Suprapubic skin (tissue), 4 donors: Measurements from ENCODE around the gene SPATA13. TPM values are rescaled to one million over a fixed set of nuclear protein-coding genes. Genes with fewer than 3 reads are reported as not detected.

Source experiments
- DNase-seq, 2 donors: peaks; one replicate each; pipeline ENCODE4 v3.0.0-alpha.2; 2019; ENCODE audit warnings: low spot score in 2 of 2
- H3K27ac ChIP-seq: fragments of 200-600 bp; sonication (generic); one replicate; pipeline ENCODE4 v1.5.1; 2019
- H3K27me3 ChIP-seq: fragments of 200-600 bp; sonication (generic); one replicate; pipeline ENCODE4 v1.5.1; 2019
- H3K36me3 ChIP-seq: fragments of 200-600 bp; sonication (generic); one replicate; pipeline ENCODE4 v1.5.1; 2019
- H3K4me1 ChIP-seq: fragments of 200-600 bp; sonication (generic); one replicate; pipeline ENCODE4 v1.5.1; 2019
- H3K4me3 ChIP-seq: fragments of 200-600 bp; sonication (generic); one replicate; pipeline ENCODE4 v1.5.1; 2019; ENCODE audit warnings: mild to moderate bottlenecking
- H3K9me3 ChIP-seq: fragments of 200-600 bp; sonication (generic); one replicate; pipeline ENCODE4 v1.5.1; 2019
- CTCF ChIP-seq, 2 donors: fragments of 200-600 bp in 1 of 2; fragments of 450-650 bp in 1 of 2; sonication (generic) in 1 of 2; IDR thresholded peaks; one replicate each; pipeline ENCODE4 v1.5.1; 2016 to 2019; ENCODE audit warnings: antibody characterized with exemption in 2 of 2, mild to moderate bottlenecking in 1 of 2, moderate library complexity in 1 of 2
- EP300 ChIP-seq: sonication (generic); formaldehyde crosslinking; IDR thresholded peaks from one replicate; pipeline ENCODE4 v1.6.1; 2017; ENCODE audit warnings: antibody characterized with exemption
- POLR2A ChIP-seq, 2 donors: fragments of 450-650 bp; IDR thresholded peaks; one replicate each; pipeline ENCODE4 v1.6.1; 2017; ENCODE audit warnings: antibody characterized with exemption in 2 of 2, mild to moderate bottlenecking in 2 of 2, moderate library complexity in 2 of 2
- POLR2AphosphoS5 ChIP-seq, 3 donors: sonication (generic); formaldehyde crosslinking; IDR thresholded peaks; one replicate each; pipeline ENCODE4 v1.6.1; 2017; ENCODE audit warnings: antibody characterized with exemption in 3 of 3
- WGBS: methylation state at CpG from one replicate; pipeline ENCODE4 v1.1.5; 2018; 5-methylcytosine and 5-hydroxymethylcytosine counted together
- total RNA-seq, 4 donors: library from RNA; depleted of rRNA; stranded (reverse); fragments of >200 nt; gene quantifications; one replicate each; pipeline ENCODE4 v1.1.0, GENCODE V29; 2016

Gene SPATA13
- total RNA-seq, 4 donors from 2014 or later: 26.5 to 64.2 (median 31.6) TPM

DNA sequence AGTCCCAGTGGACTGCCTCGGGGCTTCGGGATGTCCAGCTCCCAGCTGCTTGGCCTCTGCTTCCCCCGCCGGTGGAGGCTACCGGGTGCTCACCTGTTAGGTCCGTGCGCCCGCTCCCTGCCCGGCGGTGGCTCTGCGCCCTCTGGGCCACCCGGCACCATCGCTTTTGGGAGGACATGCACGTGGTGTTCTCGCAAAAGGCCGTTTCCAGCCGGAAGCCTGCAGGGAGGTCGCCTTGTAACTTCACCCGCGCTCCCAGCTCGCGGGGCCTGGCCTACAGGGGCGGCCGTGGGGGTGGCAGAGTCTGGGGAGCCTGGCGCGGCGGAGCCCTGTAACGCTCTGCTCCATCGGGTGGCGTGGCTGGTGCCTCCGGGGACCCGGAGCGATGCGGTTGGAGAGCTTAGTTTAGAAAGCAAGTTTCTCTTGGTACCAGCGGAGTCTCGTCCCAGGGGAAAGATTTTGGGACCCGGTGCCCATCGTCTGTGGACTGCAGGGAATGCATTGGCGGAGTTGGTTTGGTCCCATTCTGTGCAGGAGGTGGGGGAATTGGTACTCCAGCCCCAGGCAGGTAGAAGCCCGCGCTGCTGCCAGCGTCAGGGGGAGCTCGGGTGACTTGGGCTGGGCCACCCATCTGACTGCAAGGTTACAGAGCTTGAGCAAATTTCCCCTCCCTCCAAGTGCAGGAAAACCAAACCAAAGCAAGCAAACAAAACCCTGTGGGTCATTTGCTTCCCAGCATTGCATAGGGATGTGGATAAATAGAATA, 673 bp downstream of the SPATA13 start:
- no peaks in the 10 kb centered on the region for H3K9me3 ChIP-seq
- H3K27ac ChIP-seq: peak overlapping the region; percentile 83
- no peaks in the 10 kb centered on the region for H3K36me3 ChIP-seq
- 0% methylated on average over 5 of the region's 43 CpGs for WGBS
- peak in 1 of 2 donors; percentile 73 for DNase-seq
- TF ChIP-seq POLR2A (IDR thresholded peaks at IDR 0.05): no peak
- TF ChIP-seq EP300: no peak
- no peak for TF ChIP-seq POLR2AphosphoS5 (IDR thresholded peaks at IDR 0.05)
- no peak for TF ChIP-seq CTCF (IDR thresholded peaks at IDR 0.05)
- H3K4me1 ChIP-seq: peaks cover 28% of the 10 kb centered on the region
- H3K27me3 ChIP-seq: no peaks in the 10 kb centered on the region
- peak overlapping the region; percentile 70 for H3K4me3 ChIP-seq

DNA sequence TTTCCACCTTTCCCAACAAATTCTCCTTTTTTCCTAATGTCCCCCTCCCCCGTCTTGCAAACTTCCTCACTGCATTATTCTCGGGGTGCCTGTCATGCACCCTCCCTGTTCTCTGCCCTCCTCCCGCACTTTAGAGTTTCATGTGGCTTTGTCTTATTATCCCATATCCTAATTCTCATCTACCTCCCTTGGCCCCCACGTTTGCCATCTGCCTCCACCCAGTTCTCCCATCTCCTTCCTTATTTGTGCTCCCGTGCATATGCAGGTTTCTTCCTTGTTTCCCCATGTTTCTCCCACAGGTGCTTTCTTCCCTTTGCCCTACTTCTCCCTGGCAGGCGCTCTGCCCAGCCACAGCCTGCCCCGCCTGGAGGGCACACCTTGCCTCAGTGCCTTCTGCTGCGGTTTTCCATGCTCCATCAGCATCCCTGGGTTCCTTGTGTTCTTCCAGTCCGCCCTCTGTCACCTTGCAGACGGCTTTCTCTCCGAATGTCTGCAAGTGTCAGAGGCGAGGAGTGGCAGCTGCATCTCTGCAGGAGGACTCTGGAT, 1.5 kb downstream of the SPATA13 start:
- peak overlapping the region; percentile 70 for H3K4me3 ChIP-seq
- peaks cover 28% of the 10 kb centered on the region for H3K4me1 ChIP-seq
- no peaks in the 10 kb centered on the region for H3K27me3 ChIP-seq
- WGBS: 46% methylated on average over 12 of the region's 12 CpGs
- DNase-seq: no peak
- H3K36me3 ChIP-seq: no peaks in the 10 kb centered on the region
- TF ChIP-seq POLR2A (IDR thresholded peaks at IDR 0.05): no peak
- TF ChIP-seq CTCF (IDR thresholded peaks at IDR 0.05): no peak
- TF ChIP-seq EP300: no peak
- TF ChIP-seq POLR2AphosphoS5 (IDR thresholded peaks at IDR 0.05): no peak
- peak overlapping the region; percentile 83 for H3K27ac ChIP-seq
- H3K9me3 ChIP-seq: no peaks in the 10 kb centered on the region

- DNase-seq: no peak
- no peak for TF ChIP-seq CTCF (IDR thresholded peaks at IDR 0.05)
- no peak for TF ChIP-seq POLR2A (IDR thresholded peaks at IDR 0.05)
- no peak for TF ChIP-seq EP300
- TF ChIP-seq POLR2AphosphoS5 (IDR thresholded peaks at IDR 0.05): no peak
- Histone ChIP-seq H3K4me3 (peak overlapping the region; percentile 70), H3K27me3 (no peaks in the 10 kb centered on the region), H3K36me3 (peaks cover 3% of the 10 kb centered on the region), H3K27ac (no peak overlapping the region), H3K4me1 (peaks cover 28% of the 10 kb centered on the region), H3K9me3 (no peaks in the 10 kb centered on the region)
- WGBS: 67% methylated on average over 3 of the region's 3 CpGs
Measured at GRCh38 chr13:24162604-24163003, 2.1 kb downstream of the SPATA13 start.

DNA sequence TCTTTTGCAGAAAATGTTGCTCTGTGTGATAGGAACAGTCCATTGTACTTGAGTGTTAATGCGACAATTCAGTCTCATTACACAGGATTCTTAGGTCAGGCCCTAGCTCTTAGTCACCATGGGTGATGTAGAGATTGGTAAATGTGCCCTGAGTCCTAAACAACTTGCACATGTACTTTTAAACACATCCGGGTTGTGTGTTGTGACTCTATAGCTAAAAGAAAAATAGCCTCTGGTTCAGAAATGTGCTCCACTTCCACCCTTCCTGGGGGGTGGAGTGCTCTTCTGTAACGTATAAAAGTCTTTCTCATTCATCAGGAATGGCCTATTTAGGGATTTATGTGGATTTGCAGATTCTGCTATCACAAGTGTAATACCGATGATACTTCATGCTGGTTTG, 5.2 kb downstream of the SPATA13 start:
- 65% methylated on average over 4 of the region's 4 CpGs for WGBS
- H3K27me3 ChIP-seq: no peaks in the 10 kb centered on the region
- H3K27ac ChIP-seq: no peak overlapping the region
- H3K4me1 ChIP-seq: peaks cover 26% of the 10 kb centered on the region
- H3K36me3 ChIP-seq: peaks cover 3% of the 10 kb centered on the region
- DNase-seq: no peak
- no peaks in the 10 kb centered on the region for H3K9me3 ChIP-seq
- no peak for TF ChIP-seq POLR2AphosphoS5 (IDR thresholded peaks at IDR 0.05)
- no peak for TF ChIP-seq CTCF (IDR thresholded peaks at IDR 0.05)
- no peak for TF ChIP-seq POLR2A (IDR thresholded peaks at IDR 0.05)
- no peak for TF ChIP-seq EP300
- no peak overlapping the region for H3K4me3 ChIP-seq

DNA sequence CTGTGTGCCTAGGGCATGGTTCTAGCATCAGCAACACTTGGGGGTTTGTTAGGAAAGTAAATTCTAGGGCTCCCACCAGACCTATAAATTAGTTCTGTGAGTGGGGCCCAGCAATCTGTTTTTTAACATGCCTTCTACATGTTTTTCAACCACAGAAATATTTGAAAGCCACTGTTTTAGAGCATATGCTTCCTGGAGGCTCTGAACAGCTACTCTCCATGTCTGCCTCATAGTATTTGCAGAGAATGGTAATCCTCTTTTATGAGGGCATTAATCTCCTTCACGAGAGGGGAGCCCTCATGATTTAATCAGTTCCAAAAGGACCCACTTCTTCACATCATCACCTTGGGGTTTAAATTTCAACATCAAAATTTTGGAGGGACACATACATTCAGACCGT, 6.0 kb downstream of the SPATA13 start:
- Histone ChIP-seq H3K36me3 (peaks cover 3% of the 10 kb centered on the region), H3K27ac (no peak overlapping the region), H3K9me3 (no peaks in the 10 kb centered on the region), H3K4me1 (peaks cover 19% of the 10 kb centered on the region), H3K27me3 (no peaks in the 10 kb centered on the region), H3K4me3 (no peak overlapping the region)
- 95% methylated on average over 2 of the region's 2 CpGs for WGBS
- no peak for DNase-seq
- TF ChIP-seq CTCF (IDR thresholded peaks at IDR 0.05): no peak
- TF ChIP-seq POLR2A (IDR thresholded peaks at IDR 0.05): no peak
- no peak for TF ChIP-seq POLR2AphosphoS5 (IDR thresholded peaks at IDR 0.05)
- TF ChIP-seq EP300: no peak
